NK-92 (cell line): Measurements from ENCODE around the gene FBXW2.
"Not testable (repeated sequence)": the region's sequence is repeated elsewhere in the genome, so short reads cannot be mapped to it uniquely, and the experiment has no call there.

Source experiments
- DNase-seq: peaks from one replicate; lab custom pipeline; 2025; ENCODE audit not compliant: unreplicated experiment; lab: John Stamatoyannopoulos, UW

Gene FBXW2

GRCh38 chr9:120792898-120793765 lies at the start of gene FBXW2:
Gene FBXW2, minus strand, starts transcription at chr9:120793416. Its CDS starts 5,158 bp downstream, at chr9:120788258.
- DNase-seq, result no peak

- DNase-seq, result no peak
Observed at GRCh38 chr9:120841930-120842684, 48.9 kb upstream of the FBXW2 start.

- DNase-seq, result no peak
Observed at GRCh38 chr9:120839146-120839545, 45.9 kb upstream of the FBXW2 start.

DNA sequence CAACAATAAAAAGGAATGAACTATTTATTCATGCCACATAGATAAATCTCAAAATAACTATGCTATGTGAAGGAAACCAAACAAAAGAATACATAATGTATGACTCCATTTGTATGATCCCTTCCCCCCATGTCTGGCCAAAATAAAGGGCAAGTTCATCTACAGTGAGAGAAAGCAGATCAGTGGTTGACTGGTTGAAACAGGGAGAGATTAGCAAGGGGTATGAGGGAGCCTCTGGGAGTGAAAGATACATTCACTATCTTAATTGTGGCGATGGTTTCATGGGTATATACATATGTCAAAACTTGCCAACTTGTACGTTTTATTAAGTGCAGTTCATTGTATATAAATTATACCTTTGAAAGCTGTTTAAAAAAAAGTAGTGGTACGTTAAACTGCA lies 44.7 kb upstream of the FBXW2 start:
- DNase-seq, result no peak

GRCh38 chr9:120833325-120833724 lies 40.1 kb upstream of the FBXW2 start:
- DNase-seq, result no peak

- no peak for DNase-seq
Observed at GRCh38 chr9:120832807-120833206, 39.6 kb upstream of the FBXW2 start.

- no peak for DNase-seq
Observed at GRCh38 chr9:120830865-120831264, 37.6 kb upstream of the FBXW2 start.

- DNase-seq, result no peak
Observed at GRCh38 chr9:120830151-120830550, 36.9 kb upstream of the FBXW2 start.

GRCh38 chr9:120829650-120830049 lies 36.4 kb upstream of the FBXW2 start:
- no peak for DNase-seq

DNA sequence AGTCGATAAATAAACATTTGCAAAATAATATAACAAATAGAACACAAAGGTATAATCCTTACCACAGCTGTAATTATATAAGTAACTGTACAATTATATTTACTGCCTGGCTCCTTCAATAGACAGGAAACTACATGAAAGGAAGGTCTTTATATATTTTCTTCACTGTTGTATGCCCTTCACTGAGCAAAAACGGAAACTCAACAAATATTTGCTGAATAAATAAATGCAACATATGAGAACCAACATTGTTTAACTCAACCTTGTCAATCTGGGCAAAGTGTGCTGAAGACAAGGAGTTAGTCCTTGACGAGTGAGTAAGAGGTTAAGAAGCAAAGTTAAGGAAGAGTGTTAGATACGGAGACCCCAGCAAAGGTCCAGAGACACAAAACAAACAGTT lies 26.9 kb upstream of the FBXW2 start:
- no peak for DNase-seq

DNA sequence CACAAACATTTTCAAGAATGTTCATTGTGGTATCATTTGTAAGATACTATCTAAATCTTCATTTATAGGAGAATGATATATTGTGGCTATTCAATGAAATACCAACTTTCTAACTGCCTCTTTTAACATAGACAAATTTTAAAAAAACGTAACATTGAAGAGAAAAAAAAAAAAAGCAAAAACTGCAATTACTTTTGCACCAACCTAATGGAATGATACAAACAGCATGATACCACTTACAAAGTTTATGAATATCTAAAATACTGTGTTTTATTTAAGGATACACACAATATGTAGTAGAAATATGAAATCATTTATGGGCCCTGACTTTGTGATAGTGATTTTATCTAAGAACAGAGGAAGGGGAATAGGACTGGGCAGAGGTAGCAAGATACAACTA lies 25.4 kb upstream of the FBXW2 start:
- DNase-seq, result no peak

DNA sequence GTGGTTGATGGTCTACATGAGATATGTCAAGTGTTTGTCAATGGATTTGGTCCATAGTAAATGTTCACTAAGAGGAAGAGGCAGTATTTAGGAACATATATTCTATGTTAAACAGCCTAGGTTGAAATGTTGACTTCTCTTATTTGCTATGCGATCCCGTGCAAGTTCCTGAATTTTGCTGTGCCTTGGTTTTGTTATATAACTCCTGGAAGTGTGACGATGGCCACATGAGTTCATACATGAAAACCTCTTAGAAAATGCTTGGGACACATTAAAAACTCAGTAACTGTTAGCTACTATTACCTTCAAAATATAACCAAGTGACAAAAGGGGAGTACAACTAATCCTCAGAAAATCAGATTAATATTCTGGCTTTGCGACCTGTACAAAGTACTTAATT lies 21.9 kb upstream of the FBXW2 start:
- DNase-seq, result no peak

GRCh38 chr9:120808931-120809330 lies 15.7 kb upstream of the FBXW2 start:
- no peak for DNase-seq

DNA sequence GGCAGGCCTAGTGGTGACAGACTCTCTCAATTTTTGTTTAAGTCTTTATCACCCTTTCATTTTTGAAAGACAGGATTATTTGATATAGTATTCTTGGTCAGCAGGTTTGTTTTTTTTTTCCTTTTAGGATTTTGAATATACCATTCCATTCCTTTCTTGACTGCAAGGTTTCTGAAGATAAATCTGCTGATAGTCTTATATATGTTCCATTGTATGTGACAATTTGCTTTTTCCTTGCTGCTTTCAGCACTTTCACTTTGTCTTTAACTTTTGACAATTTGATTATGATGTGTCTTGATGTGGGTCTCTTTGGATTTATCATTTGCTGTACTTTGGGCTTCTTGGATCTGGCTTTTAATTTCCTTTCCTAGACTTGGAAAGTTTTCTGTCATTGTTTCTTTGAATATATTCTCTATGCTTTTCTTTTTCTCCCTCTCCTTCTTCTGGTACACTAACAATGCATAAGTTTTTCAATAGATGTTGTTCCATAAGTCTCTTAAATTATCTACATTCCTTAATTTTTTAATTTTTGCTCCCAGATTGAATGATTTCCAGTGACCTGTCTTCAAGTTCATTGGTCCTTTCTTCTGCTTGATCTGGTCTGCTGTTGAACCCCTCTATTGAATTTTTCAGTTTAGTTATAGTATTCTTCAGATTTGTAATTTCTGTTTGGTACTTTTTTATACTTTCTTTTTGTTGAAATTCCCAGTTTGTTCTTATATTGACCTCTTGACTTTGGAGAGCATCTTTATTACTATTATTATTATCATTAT lies 14.6 kb upstream of the FBXW2 start:
- no peak for DNase-seq

DNA sequence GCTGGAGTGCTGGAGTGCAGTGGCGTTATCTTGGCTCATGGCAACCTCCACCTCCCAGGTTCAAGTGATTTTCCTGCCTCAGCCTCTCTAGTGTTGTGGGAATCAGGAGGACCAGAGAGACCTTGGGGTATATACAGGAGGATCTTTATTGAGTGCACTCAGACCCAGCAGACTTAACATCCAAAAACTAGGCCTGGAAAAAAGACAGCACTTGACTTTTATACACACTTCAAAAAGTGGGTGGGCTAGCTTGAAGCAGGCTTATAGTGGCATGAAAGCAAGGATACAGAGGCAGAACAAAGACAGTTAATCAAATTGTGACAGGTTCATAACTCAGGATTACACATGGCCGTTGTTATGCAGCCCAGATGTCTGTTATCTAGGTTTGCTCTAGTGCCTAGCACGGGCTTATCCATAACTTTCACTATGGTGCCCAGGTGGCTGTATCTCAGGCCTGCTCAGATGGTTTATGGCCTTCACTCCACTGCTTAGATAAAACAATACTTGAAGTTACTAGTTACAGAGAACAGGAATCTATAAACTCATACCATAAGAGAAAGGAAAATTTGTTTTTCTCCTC lies 11.7 kb upstream of the FBXW2 start:
- DNase-seq, result not testable (repeated sequence)

GRCh38 chr9:120801441-120801840 lies 8.2 kb upstream of the FBXW2 start:
- no peak for DNase-seq

DNA sequence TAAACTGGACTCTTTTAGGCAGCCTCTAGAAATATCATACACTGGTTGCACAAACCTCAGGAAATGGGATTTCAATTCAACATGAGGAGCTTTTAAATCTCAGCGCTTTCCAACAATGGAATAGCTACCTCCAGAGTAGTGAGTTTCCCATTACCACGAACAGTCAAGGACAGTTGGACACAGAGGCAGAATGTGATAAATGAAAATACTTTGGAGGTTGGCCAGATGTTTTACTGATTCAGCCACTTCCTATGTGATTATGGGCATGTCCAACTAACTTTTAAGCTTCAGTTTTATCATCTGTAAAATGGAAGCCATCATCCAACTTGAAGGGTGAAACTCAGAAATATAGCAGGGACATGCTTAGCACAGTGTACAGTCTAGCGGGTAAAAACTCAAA lies 2.1 kb downstream of the FBXW2 start:
- no peak for DNase-seq

DNA sequence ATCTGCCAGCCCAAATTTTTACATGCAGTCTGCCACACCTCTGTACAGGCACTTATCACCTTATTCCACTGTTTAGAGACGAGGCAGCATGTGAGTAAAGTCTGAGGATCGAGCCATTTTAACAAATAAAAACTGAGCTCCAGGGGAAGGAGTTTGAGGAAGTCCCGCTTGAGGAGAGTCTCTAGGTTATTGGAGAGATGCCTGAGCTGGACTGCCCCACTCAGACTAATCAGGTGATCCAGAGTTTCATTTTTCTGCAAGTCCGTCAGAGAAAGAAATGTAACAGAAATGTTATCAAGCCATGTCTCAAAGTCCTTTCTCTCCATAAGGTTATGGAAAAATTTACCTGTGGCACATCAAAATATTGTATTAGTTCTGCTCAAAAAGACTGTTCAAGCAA lies 5.3 kb downstream of the FBXW2 start:
- DNase-seq, result no peak

DNA sequence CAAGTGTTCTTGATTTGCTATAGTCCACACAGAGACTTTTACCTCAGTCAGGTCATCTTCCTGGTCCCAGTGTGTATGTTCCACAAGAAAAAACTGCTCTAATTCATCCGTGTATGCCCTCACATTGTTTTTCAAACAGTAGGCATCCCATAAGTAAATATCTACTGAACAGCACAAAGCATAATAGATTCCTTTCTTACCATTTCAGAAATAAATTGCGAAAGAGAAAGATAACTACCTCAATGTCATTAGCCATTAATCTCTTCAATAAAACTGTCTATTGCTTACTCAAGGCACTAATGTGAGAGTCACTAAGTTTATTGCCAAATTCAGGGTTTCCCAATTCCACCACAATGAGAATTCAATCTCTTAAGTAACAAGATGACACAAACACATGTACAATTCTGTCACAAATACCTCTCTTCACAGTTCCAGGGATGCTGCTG lies 9.6 kb downstream of the FBXW2 start:
- no peak for DNase-seq

GRCh38 chr9:120781236-120781635 lies 12.0 kb downstream of the FBXW2 start:
- DNase-seq, result no peak

DNA sequence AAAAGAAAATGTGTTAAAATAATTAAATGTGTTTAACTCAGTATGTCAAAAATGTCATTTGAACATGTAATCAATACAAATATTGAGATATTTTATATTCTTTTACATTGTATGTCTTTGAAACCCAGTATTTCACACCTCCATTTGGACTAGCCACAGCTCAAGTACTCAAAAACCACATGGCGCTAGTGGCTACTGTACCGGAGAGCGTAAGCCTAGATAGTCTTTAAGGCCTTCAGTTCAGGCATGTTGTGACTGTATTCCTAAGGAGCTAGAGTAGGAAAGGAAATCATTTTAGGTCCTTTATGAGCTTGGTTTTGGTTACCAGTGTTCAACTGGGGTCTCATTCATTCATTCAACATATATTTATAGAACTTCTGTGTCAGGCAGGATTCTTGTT lies 12.8 kb downstream of the FBXW2 start:
- no peak for DNase-seq
